ENCODE data around the gene CD248.
"Not testable (repeated sequence)": the region's sequence is repeated elsewhere in the genome, so short reads cannot be mapped to it uniquely, and the experiment has no call there.

Gene CD248

DNA sequence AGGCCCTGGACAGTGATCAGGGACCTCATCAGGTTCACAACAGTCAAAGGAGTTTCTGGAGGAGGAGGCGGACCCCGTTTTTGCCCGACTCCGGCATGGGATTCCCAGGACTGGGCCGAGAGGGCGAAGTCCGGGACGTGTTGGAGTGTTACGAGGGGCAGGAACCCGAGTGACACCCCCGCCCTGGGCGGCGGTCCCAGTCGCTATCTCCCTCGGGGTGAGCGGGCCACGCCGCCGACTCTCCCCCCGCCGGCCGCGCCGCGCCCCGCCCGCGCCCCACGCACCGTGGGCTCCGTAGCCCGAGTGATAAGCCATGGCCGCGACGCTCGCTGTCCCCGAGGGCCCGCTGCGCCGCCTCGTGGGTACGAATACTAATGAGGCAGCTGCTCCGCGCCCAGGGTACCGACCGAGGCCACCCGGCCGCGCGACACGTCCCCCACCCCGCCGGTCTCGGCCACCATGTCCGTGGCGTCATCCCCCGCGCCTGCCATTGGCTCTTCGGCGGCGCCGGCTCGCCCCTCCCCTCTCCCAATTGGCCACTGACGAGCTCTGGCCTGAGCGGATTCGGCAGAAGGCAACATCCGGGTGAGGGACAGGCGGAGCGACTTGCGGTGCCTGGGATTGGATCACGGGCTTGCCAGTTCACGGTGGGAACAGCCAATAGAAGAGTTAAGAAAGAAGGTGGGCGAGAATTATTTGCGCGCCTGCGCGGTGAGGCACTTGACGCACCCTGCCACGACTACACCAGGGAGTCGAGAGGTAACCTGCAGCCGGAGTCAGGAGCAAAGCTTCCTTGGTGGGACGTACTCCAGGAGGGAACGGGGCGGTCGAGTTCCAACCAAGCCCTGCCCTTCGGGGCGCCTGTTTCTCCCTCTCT lies 27.9 kb downstream of the CD248 start, which contains the start of gene YIF1A:
TSS of gene YIF1A (minus strand) at position 473 of the 877 bp plus-strand sequence. CDS start at position 315, 158 bp downstream.
- DNase-seq (ENCODE audit: low spot score) = peak; percentile 98

DNA sequence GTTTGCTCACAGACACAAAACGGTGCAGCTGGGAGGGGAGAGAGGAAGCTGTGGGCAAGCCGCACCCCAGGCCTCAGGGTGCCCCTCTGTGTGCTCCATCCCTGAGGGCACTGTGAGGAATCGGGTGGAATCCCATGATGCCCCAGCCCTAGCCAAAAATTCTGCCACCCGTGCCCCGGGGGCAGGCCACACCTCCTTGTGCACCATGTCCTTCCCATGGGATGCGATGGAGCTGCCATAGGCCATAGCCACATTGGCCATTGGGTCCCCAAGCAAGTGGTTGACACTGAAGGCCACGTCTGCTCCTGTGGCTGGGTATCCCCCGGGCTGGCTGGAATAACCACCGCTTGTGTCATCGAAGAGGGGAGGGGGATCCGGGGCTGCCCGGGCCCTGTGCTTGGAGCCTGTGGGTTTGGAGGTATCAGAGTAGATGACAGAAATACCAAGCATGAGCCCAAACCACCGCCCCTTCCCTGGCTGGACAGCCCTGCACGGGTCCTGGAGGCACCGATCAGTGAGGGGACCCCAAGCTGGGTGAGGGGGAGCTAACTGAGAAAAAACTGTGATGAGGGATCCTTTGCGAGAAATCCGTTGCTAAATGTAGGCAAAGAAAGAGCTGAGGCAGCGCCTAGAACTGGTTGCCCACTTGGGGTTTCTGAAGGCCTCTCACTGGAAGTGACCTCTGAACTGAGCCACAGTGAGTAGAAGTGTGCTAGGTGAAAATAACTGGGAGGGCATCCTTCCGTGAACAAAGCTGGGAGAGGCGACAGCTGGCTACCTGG lies 28.8 kb downstream of the CD248 start:
- DNase-seq (ENCODE audit: low spot score) = no peak

DNA sequence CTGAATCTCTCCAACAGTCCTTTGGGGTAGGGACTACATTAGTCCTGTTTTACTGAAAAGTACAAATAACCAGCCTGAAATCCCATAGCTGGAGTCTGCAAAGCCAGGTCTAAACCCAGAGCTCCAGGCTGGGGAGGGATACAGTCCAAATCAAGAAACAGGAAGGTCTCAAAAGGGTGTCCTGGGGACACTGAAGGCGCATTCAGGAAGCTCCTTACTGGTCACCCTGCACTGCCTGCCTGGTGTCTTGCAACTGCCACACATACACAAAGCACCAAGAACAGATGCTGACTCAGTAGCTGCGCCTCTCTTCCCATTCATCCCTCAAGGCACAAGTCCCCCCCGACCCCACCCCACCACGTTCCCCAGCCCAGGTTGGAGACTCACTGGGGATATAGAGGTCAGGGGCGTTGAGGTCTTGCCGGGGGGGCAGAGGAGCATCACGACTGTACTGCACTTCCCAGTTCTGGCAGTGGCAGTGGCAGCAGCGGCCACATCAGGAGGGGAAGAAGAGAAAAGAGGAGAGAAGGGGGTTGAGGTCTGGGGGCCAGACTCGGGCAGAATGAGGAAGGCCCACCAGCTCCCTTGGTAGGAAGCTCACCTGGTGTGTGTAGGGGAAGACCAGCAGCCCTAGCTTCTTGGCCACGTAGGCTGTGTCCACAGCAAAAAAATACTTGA lies 29.5 kb downstream of the CD248 start:
- no peak for DNase-seq (ENCODE audit: low spot score)

DNA sequence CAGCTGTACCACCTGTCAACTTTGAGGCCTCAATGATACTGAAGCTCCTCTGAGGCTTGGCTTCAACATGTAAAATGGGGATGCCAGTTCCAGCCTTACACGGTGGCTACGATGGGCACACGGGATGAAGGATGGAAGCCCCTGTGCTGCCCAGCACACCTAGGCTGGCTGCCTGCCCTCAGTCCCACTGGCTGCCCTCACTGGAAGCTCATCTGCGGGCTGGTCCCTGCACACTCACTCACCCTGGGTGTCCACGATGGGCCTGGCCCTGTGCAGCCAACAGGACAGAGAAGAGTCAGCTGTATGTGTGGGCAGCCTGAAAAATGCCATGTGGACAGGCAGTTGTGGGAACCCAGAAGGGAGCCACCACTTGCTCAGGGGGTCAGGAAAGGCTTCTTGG lies 30.1 kb downstream of the CD248 start:
- DNase-seq (ENCODE audit: low spot score) = no peak

DNA sequence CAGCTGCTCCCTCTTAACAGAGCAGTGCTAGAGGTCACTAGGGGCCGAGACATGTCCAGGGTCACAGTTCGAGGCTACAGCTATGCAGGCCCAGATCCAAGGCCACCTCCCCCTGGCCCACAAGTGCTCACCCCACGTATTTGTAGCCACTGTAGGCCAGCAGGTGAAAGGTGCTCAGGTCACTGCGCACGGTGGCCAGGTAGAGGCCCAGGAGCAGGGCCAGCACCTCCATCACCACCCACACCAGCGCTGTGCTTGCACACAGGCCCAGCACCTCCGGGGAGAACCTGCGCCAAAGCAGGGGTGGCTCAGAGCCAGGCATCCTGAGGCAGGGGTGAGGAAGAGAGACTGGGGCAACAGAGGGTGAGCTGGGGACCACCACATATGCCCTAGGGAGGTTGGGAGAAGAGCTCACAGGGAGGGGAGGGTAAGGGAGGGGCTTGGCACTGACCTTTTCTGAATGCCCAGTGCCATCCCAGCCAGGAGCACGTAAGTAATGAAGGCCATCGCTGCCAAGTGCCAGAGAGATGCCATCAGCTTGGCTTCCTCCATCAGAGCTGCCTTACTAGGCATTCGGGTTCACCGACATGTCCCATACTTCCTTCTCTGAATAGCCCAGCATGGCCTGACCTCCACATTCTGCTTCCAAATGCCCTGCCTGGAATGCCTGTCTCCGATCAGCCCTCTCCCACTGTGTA lies 31.4 kb downstream of the CD248 start:
- DNase-seq (ENCODE audit: low spot score) = no peak

DNA sequence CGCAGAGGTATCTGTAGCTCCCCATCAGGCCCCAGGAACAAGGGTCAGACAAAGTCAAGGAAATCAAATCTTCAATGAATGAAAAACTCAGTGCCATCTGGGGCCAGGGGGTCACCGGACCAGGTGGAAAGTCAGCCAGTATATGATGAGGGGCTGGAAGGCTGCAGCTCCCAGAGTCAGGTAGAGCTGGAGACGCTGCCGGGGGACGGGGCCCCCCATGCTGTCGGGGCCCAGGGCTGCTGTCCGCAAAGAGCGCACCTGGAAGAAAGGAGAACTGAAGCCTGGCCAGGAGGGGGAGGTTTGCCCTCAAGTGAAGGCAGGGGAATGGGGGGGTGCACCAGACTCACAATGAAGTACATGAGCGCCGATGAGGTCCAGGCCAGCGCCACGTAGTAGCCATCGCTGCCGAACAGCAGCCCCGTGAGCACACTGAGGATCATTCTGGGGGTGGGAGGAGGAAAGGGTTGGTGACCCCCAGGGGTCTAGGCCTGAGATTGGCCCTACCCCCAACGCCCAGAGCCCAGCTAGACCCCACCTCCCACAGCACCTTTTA lies 32.2 kb downstream of the CD248 start:
- no peak for DNase-seq (ENCODE audit: low spot score)

DNA sequence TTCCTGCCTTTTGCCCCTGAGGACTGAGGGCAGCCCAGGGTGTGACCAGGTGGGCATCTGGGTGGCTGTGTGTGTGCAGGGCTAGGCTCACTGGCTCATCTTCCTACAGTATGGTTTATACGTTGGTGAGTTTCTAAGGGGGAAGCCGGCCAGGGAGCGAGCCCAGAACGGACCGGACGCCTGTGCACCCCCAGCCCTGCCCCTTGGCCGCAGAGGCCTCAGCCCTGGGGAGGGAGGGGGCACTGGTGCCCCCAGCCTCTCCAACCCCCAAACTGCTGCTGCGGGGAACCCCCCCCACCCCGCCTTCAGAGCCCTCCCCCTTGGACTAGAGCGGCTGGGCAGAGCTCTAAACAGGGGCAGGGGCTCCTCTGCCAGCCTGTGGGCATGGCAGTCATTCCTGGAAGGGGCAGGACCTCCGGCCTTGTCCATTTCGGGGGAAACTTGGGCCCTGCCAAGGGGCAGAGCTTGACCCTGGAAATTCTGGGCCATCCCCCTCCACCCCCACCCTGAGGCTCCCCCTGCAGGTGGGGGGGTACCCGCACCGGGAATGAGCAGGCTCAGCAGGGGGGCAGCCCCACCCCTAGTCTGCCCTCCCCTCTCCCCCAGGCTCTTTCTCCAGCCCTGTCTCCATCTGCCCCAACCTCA lies 33.3 kb downstream of the CD248 start:
- no peak for DNase-seq (ENCODE audit: low spot score)

DNA sequence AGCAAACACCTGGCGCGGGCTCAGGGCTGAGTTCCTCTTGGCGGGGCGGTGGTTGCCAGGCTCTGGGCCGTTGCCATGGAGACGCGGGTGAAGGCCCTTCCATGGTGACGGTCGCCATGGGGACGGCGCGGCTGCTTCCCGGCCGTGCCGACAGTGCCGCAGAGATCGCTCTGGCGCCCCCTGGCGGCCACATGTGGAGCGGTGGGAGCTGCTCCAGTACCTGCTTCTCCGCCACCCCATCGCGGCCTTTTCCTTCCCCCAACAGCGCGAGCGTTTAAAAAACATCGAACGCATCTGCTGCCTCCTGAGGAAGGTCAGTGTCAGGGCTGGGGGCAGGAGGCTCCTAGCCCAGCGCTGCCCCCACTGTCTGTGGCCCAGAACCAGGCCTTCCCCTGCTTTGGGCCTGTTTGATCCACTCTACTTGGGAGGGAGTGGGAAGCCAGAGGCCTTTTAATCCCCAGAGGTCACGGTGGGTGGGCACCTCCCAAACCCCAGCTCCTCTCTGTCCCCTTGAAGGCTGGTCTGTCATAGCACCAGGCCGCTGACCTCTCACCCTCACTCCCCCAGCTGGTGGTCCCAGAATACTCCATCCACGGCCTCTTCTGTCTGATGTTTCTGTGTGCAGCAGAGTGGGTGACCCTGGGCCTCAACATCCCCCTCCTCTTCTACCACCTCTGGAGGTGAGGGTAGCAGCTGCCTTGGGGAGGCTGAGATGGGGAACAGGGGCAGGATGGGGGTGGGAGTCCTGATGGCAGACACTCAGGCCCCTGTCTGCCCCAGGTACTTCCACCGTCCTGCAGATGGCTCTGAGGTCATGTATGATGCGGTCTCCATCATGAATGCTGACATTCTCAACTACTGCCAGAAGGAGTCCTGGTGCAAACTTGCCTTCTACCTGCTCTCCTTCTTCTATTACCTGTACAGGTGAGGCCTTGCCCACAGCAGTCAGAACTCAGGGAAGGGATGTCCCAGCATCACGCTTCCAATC lies 34.1 kb downstream of the CD248 start:
- DNase-seq (ENCODE audit: low spot score) = peak; percentile 99

DNA sequence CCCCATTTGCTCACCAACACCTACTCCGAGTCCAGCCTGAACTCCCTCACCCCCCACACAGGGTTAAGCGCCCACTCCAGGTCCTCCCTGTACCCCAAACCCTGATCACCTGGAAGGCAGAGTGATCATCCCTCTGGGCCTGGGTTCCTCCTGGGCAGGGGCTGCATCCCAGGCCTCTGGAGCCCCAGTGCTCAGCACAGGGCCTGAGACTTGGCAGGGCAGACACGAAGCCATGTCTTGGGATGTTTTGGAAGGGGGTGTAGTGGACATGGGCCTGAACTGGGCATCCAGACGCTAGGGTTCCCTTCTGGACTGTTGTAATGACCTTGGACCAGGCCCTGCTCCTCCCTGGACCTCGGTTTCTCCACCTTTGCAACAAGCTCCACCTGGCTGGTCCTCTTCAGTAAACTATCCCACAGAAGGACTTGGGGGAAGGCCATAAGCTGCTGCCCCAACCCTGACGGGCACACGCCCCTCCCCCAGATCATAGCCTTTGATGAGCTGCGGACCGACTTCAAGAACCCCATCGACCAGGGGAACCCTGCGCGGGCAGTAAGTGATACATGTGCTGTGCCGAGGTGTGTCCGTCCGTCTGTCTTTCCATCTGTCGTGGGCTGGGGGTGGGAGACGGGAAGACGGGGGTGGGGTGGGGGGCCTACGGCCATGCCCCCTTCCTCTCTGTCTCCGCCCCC lies 34.9 kb downstream of the CD248 start:
- no peak for DNase-seq (ENCODE audit: low spot score)

DNA sequence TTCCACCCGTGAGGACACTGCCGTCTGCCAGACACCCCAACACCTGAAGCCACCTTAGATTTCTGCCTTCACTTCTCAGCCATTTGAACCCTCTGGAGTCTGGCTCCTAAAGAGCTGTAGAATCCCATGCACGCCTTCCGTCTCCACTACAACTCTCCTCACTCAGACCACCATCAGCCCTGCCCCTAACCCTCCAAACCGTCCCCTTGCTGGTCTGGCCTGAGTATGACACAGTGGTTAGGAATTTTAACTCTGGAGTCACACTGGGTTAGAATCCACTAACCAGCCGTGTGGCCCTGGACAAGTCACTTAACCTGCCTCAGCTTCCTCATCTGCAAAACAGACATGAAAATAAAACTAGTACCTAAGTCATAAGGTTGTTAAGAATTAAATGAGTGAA lies 35.8 kb downstream of the CD248 start:
- DNase-seq (ENCODE audit: low spot score) = no peak

DNA sequence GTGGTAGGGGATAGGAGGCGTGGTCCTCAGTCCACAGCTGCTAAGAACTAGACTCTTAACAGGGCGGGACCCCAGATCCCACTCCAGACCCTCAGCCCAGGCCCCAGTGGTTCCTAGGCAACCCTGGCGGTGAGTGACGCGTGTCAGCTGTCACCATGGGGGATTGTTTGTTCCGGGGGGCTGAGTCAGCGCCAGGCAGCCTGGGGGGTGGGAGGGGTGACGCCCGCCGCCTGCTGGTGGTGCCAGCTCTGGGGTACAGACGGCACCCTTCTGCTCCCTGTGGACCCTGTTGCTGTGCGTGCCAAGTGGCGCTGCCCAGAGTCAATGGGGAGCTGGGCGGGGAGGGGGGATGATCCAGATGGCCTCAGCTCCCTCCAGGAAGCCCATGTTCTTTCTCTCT lies 36.4 kb downstream of the CD248 start:
- no peak for DNase-seq (ENCODE audit: low spot score)

DNA sequence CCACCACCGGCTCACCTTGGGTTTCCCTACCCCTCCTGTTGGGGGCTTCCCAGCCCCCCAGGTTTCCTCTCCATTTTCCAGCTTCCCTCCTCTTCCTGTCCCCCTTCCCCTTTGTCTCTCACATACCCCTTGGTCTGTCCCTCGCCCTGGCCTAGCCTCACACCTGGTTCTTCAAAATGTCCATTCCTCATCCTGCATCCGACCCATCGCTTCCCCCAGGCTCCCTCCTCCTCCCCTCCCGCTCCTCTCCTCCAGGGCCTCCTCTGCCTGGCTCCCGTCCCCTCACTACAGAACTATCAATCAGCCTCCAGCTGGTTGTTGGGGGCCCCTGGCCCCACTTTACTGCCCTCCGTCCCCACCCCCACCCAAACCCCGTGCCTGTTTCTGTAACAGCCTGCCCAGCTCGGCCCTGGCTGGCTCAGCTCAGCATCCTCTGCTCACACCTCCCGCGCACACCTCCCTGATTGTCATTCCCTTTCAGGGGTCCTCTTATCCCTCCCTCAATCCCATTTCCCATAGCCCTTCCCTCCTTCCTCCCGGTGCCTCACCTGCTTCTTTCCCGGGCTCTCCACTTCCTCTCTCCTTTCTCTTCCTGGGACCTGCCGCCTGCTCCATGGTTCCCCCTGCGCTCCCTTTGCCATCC lies 37.6 kb downstream of the CD248 start:
- DNase-seq (ENCODE audit: low spot score) = no peak

DNA sequence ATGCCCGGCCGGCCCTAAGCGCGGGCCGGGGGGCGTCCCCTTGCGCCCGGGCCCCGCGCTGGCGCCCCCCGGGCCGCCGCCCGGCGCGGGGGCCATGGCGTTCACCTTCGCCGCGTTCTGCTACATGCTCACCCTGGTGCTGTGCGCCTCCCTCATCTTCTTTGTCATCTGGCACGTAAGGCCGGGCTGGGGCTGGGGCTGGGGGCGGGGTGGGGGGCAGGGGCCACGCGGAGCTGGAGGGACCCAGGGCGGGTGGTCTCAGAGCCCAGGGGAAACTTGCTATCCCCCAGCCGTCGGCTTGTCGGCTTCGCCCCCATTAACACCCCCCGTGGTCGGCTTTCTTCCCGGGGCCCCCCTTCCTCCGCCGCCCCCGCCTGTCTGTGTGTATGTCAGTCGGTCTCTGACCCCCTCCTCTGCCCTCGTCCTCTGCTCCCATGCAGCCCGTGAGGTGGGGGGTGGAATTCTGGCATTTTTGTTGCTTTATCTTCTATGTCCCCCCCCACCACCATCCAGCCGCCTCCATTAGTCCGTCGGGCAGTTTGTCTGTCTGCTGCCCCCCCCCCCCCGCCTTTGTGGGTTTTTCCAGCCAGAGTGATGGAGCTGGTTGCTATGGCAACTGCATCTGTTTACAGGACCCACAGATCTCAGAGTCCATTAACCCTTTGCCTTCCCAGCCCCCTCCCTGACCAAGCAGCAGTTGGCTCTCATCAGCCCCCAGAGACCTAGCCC lies 38.3 kb downstream of the CD248 start:
- DNase-seq (ENCODE audit: low spot score) = no peak

DNA sequence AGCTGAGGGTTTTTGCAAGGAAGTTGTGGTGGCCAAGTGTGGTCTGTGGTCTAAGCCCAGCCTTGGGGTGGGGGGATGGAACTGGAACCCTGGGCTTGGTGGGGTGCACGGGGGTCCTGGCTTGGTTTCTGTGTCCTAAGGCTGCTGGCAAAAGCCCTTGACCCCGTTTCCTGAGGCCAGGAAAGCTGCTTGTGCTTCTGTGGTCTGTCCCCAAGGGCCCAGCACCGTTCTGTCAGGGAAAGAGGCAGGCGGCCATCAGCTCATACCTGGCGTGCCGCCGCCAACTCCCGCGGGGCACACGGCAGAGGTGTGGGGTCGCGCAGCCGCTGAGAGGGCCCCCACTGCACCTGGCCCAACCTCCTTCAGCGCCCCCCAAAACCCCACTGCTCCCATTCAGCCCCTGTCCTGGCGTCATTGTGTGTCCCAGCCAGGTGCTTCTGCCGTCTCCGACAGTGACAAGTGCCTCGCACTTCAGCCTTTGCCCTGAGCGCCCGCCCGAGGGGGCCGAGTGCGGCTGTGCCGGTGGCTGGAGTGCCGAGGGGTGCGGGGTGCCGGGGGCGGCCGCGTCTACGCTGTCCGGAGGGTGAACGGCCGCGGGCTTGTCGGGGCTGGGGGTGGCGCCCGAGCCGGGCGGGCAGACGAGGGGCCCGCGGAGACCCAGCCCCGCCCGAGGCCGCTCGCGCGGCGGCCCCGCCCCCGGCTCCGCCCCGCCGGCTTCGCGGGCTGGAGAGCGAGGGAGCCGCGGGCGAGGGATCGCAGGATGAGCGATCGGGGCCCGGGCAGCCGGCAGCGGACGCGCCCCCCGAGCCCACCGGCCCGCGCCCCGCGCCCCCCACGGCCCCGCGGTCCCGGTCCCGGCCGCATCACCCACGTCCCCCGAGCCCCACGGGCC lies 39.1 kb downstream of the CD248 start, which contains the start of gene CNIH2:
TSS of gene CNIH2 (plus strand) at position 705 of the 892 bp plus-strand sequence. CDS start 282 bp downstream, outside the sequence.
- DNase-seq (ENCODE audit: low spot score) = peak; percentile 77

DNA sequence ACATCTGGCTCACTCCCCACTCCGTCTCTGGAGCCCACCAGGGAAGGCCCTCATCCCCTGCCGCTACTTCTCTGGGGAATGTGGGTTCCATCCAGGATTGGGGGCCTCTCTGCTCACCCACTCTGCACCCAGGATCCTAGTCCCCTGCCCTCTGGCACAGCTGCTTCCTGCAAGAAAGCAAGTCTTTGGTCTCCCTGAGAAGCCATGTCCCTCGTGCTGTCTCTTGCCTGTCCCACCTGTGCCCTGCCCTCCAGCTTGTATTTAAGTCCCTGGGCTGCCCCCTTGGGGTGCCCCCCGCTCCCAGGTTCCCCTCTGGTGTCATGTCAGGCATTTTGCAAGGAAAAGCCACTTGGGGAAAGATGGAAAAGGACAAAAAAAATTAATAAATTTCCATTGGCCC lies 39.8 kb downstream of the CD248 start:
- not testable (repeated sequence) for DNase-seq (ENCODE audit: low spot score)

DNA sequence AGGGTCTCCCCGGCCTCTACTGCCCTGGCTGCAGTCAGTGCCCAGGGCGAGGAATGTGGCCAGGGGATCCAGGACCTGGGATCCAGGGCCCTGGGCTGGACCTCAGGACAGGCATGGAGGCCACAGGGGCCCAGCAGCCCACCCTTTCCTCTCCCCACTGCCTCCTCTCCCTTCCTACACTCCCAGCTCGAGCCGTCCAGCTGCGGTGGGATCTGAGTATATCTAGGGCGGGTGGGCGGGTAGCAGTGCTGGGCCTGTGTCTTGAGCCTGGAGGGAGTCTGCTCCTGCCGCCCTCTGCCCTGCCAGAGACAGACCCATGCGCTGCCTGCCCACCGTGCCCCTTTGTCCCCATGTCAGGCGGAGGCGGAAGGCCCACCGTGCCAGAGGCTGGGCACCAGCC lies 40.2 kb downstream of the CD248 start:
- DNase-seq (ENCODE audit: low spot score) = not testable (repeated sequence)

Data from ecto neural progenitor cell (in vitro differentiated cells).